Choroid plexus epithelial cell (primary cell): ENCODE results near the gene JAKMIP3.

Experiments used
- DNase-seq: peaks from one replicate; pipeline ENCODE4 v3.0.0-alpha.2; 2010; ENCODE audit warnings: low read depth
- H3K4me3 ChIP-seq: 2 replicates; pipeline ENCODE4 v1.5.1; 2011; ENCODE audit warnings: low read depth, mild to moderate bottlenecking, control low read depth, low read length, moderate library complexity
- CTCF ChIP-seq: conservative IDR thresholded peaks from 2 replicates; pipeline ENCODE4 v1.5.1; 2011; ENCODE audit warnings: low read depth, mild to moderate bottlenecking, control low read depth, inconsistent platforms, low read length, moderate library complexity

Gene JAKMIP3

DNA sequence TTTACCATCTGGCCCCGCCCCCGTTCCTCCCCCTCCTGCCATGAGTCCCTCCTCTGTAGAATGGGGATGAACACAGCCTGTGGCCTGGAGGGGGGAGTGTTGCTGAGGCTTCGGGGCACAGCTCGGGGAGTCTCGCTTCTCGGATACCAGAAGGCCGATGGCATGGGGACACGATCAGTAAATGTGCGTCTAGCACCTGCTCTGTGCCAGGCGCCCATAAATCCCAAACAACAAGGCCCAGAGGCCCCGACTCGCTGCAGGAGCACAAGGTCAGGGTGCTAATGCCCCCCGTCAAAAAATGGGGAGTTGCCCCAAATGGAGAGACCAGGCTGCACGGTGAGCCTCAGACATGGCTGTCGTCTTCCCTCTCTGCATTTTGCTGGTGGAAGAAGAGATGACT lies 40.7 kb downstream of the JAKMIP3 start:
- no peak overlapping the region for H3K4me3 ChIP-seq
- DNase-seq: no peak

DNA sequence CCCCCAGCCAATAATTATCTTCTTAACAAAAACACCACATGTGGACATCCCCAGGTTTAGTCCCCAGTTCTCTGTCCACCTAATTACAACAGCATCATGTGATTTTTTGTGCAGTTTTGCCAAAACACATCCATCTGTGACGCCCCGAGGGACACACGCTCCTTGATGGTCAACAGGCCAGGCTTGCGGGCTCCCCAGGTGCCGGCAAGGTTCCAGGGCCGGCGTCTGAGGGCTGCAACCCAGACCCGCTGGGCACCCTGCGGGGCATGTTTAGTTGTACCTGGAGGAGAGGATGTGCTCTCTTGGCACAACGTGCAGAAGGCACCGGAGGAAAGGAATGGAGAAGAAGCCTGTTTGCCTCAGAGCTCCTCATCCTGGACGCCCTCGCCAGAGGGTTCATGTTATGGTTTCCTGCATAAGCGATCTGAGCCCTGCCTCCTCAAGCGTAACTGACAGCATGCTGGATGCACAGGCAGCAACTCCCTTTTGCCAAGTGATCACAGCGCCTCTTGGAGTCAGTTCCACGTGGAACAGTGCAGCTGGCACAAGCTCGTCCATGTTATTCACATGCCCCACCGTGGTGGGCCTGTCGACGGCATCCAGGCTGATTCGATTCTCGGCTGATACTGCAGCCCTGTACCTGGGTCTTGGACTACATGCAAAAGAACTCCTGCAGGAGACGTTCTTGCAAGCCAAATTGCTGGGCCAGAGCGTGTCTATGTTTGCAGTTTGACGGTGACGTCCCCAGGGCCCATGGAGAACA lies 41.6 kb downstream of the JAKMIP3 start:
- TF ChIP-seq CTCF: no peak
- DNase-seq: no peak
- H3K4me3 ChIP-seq: no peak overlapping the region

More for the DNA sequence above, 40.7 kb downstream of the JAKMIP3 start:
- TF ChIP-seq CTCF: no peak

DNA sequence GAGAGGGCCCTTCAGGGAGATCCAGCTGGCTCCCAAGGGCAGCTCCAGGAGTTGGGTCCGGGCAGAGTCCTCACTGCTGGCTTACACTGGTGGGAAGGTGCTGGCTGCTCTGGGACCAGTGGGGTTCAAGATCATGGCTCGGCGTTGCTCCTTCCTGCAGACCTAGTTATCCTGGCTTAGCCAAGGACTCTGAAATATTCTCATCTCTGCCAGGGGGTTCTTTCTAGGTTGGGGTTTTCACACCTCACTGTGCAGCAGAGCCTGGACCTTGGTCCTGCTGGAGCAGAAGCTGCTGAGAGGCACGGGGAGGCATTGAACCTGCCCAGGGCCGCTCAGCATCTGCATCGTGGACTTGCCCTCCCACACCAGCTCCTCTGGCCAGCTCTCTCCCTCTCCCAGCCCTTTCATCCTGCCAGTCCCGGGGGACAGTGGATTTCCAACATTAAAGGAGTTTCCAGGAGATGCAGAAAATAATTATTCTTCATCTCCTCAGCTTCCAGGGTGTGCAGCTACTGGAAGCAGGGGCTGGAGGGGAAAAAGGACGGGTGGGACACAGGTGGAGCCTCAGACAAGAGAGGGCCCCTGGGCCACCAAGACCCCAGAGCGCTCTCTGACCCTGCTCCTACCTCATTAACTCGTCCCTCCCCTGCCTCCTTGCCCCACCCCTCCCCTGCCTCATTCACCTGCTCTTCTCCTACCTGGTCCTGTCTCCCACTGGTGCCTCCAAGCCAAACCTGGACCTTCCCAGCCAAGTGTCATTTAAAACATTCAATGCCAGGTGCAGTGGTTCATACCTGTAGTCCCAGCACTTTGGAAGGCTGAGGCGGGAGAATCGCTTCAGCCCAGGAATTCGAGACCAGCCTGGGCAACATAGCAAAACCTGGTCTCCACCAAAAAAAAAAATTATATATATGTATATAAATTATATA lies 42.5 kb downstream of the JAKMIP3 start:
- no peak for TF ChIP-seq CTCF
- DNase-seq: no peak
- no peak overlapping the region for H3K4me3 ChIP-seq

GRCh38 chr10:132109341-132110110 lies 43.8 kb downstream of the JAKMIP3 start:
- no peak for TF ChIP-seq CTCF
- DNase-seq: no peak
- no peak overlapping the region for H3K4me3 ChIP-seq

DNA sequence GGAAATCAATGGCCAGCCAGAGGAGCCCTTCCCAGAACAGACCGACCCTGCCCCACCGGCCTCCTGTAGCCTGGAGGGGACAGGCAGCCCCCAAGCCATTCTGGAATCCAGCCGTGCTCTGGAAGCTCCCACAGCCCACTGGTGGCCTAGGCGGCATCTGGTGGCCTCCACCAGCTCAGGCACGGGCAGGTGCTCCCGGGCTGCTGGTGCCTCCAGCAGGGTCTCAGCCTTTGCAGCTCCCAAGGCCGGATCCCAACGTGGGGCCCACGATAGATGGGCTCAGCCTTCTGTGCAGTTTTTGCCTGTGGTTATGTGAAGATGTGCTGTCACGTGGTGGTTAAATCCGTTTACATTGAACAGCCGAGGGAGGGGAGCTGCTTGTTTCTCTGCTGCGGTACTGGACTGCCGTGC lies 44.4 kb downstream of the JAKMIP3 start:
- no peak for DNase-seq
- no peak for TF ChIP-seq CTCF
- H3K4me3 ChIP-seq: no peak overlapping the region

- DNase-seq: no peak
- no peak overlapping the region for H3K4me3 ChIP-seq
- TF ChIP-seq CTCF: no peak
Observed at GRCh38 chr10:132110713-132111112, 45.0 kb downstream of the JAKMIP3 start.
